GM19238 (cell line): ENCODE measurements around the gene C1QTNF8.
"Not testable (repeated sequence)": the region's sequence is repeated elsewhere in the genome, so short reads cannot be mapped to it uniquely, and the experiment has no call there.

ENCODE experiments used
- DNase-seq: peaks from one replicate; pipeline ENCODE4 v3.0.0; 2011; ENCODE audit warnings: low spot score; ENCODE audit not compliant: insufficient read length

C1QTNF8 gene

DNA sequence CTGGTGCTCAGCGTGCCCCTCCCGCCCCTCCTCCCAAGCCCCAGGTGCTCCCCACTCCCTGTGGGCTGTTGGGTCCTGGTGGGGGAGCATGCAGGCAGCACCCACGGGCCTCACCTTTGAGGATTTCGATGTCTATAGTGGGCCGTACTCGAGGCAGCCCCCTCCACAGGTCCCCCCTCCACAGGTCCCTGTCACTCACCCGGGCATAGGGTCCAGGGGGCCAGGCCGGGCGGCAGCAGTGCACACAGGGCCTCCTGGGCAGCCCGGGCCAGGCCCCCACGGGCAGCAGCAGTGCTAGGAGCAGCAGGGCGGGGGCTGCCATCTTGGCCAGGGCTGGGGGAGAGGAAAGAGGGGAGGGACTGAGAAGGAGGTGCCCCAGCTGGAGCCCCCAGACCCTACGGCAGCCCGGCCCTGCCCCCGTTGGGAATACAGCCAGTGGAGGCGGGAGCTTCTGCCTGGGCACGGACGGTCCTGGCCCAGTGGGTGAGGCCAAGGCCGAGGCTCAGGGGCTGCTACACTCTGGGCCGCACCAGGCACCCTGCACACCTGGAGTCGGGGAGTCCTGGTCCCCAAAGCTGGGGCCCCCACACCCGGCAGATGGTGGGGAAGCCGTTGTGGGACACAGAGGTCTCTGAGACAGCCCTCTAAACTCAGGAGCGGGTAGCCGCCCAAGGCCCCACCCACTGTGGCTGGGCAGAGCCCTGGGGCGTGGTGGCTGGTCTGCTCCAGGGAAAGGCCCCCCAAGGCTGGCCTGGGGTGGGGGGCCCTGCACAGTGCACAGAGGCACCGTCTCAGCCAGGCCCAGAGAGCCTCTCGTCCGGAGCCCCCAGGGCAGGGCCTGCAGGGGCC lies 1.2 kb downstream of the C1QTNF8 start:
- DNase-seq: no peak

DNA sequence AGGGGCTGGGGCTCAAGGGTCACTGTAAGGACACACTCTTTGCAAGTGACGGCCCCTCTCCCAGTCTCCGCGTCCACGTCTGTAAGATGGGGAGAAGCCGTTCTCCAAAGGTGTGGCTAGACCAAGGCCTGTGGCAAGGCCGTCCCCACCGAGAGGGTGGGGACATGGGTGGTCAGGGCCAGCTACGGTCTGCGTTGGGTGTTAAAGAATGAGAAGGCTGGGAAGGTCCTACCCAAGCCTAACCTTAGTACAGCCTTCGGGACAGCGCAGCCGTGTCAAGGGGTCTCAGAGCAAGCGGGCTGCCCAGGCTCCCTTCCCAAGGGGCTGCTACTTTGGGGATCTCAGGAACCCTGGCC lies 1.9 kb downstream of the C1QTNF8 start:
- no peak for DNase-seq

DNA sequence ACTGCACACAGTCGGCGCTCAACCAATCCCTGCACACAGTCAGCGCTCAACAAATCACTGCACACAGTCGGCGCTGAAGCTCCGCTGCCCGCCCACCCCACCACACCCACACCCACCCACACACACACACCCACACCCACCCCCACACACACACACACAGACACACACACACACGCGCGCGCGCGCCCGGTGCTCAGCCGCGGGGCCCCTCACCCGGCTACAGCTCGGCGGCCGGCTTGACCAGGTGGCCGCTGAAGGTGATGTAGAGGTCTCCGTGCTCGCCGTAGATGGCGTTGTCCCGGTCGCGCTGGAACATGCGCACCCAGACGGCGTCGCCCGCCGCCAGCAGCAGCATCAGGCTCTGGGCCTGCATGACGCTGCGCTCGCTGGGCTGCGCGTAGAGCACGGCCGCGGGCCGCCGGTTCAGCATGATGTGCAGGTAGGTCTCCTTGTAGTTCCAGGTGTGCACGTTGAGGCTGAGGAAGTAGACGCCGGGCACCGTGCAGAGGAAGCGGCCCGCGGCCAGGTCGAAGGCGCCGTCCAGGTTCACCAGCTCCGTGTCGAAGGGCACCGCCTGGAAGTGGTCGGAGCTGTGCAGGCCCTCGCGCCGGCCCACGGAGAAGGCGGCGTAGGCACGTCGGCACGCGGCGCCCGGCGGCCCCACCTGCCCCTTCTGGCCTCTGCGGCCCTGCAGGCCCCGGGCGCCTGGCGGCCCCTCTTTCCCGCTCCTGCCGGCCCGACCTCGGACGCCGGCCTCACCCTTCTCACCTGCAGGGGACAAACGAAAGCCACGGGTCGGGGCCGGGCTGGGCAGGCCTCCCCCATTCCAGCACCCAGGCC lies 2.5 kb downstream of the C1QTNF8 start:
- DNase-seq: no peak

DNA sequence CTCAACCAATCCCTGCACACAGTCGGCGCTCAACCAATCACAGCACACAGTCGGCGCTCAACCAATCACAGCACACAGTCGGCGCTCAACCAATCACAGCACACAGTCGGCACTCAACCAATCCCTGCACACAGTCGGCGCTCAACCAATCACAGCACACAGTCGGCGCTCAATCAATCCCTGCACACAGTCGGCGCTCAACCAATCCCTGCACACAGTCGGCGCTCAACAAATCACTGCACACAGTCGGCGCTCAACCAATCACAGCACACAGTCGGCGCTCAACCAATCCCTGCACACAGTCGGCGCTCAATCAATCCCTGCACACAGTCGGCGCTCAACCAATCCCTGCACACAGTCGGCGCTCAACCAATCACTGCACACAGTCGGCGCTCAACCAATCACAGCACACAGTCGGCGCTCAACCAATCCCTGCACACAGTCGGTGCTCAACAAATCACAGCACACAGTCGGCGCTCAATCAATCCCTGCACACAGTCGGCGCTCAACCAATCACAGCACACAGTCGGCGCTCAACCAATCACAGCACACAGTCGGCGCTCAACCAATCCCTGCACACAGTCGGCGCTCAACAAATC lies 3.3 kb downstream of the C1QTNF8 start:
- DNase-seq: not testable (repeated sequence)

DNA sequence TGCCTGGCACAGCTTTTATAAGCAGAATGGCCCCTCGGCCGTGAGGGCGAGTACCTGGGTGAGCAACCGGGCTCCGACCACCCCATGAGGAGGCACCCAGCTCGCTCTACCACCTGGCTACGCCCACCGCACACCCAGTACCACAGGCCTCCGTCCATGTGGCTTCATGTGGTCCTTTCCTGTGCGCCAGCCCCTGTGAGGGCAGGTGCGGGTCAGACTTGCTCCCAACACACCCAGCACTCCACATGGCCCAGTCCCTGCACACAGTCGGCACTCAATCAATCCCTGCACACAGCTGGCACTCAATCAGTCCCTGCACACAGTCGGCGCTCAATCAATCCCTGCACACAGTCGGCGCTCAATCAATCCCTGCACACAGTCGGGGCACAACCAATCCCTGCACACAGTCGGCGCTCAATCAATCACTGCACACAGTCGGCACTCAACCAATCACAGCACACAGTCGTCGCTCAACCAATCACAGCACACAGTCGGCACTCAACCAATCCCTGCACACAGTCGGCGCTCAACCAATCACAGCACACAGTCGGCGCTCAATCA lies 4.0 kb downstream of the C1QTNF8 start:
- DNase-seq: no peak

DNA sequence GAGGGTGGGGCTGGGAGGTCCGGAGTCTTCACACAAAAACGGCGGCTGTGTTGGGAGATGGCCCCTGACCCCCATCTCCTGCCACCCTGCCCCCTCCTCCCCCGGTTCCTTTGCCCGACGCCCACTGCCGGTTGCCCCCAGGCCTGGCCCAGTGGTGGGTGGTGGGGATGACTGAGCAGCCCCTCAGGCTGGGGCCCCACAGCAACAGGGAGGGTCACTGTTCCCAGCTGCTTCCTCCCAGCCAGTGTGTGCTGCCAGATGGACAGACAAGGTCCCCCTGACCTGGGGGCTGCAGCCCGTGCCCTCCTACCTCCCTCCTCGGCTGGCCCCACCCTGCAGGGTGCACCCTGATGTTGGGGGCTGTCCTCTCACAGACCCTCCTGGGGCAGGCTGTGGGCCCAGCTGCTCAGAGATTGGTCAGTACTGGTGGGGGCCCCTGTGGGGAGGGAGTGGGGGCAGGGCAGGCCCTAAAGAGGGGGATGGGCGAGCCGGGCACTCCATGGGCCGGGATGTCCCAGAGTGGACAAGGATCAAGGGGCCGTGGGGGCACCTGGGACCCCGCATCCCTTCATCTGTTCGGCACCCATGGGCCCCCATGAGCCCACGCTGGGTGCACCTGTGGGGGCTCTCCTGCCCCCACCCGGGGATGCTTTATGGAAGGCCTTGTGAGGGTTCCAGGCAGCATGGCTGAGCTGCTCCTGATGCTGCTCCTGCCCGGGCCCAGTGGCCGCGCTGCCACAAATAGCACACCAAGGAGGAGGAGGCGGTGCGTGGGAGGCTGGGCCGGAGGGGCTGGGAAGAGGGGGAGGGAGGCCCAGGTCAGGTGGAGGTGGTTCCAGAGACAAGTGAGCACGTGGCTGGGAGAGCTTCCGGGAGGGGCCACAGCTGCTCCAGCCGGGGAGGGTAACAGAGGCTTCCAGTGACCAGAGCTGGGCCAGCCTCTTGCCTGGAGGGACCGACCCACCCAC lies 5.1 kb downstream of the C1QTNF8 start:
- no peak for DNase-seq

DNA sequence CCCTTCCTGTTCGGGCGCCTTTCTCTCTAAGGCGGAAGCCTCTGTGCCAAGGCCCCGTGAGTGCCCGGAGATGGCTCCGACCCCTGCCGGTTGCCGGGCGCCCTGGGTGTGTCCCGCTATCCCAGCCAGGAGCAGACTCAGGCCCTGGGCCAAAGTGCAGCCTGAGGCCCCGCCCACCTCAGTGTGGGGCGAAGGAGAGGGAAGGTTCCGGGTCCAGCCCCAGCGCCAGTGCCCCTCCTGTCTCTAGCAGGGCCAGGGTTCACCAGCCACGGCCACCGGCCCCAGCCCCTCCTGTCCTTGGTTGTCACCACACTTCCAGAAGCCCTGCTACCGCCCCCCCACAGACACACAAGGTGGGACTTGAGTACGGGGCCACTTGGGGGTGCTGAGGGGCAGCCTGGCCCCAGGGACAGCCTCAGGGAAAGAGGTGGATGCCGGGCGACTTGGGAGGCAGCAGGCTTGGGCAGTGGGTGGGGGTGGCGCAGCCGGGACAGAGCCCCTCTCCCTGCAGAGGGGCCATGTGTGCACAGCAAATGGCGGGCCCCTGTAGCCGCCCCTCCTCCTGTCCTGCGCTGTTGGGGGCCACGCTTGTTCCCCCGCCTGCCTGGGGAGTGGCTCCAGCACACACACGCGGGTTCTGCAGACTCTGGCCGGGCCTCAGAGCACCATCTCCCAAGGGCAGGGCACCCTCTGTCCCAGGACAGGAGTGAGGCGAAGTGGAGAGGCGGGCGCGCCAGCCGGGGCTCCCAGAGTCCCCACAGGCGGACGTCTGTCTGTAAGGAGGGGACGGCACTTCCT lies 6.0 kb downstream of the C1QTNF8 start:
- no peak for DNase-seq

DNA sequence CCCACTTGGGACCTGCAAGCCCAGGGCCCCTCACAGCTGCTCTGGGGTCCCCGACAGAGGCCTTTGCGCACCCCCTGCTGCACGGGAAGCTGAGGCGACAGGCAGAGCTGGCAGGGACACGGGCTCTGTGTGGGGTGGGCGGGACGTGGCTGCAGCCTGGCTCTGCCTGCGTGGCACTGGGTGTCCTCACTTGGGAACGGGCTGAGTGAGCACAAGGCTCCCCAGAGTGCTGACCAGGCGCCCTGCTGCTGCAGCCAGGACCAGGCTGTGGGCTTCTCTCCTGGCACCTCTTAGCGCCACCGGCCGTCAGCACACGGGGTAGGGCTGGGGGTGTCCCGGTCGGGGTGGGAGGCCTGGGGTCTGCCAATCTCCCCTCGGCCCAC lies 6.6 kb downstream of the C1QTNF8 start:
- no peak for DNase-seq

DNA sequence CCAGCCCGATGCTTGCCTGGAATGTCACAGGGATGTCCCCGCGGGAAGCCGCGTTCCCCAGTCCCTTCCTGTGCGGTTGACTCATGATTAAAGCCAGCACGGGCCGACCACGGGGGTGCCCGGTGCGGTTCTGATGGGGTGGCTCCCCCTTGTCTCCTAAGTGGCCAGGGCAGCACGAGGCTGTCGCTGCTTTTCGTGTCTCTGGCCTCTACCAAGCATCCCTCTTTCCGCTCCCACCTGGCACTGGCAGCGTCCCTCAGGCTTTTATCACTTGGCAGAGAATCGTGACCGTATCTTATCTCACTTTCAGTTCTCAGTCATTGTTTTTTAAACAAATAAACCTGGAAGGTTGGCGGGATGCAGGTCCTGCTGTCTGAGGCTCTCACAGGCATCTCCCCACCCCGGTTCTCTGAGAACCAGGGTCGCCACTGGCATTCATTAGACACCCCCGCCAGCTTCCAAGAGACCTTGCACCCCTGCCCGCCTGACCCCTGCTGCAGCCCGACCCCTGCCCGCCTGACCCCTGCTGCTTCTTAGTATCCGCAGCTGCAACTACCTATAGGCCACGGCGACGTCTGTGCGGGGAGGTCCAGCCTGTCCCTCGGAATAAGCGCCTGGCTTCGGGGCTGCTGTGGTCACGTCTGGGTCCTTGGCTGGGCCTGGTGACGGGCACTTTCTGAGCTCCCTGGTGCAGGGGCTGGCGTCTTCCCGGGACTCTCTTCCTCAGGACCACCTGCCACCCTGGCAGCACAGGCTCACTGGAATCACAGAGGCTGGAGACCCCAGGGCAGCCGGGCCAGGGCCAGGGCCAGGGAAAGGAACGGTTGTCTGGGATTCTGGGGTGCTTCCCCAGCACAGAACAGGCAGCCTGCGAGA lies 7.5 kb downstream of the C1QTNF8 start:
- DNase-seq: no peak

DNA sequence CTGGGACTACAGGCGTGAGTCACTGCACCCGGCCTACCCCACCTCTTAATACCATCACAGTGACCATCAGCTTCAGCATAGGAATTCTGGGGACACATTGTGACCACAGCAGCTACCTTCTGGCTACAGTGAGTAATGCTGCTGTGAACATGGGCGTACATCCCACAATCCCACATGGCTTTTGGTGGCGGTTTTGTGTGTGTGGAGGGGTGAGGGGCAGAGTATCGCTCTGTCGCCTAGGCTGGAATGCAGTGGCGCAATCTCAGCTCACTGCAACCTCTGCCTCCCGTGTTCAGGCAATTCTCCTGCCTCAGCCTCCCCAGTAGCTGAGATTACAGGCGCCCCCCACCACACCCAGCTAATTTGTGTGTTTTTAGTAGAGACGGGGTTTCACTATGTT lies 9.6 kb downstream of the C1QTNF8 start:
- not testable (repeated sequence) for DNase-seq

DNA sequence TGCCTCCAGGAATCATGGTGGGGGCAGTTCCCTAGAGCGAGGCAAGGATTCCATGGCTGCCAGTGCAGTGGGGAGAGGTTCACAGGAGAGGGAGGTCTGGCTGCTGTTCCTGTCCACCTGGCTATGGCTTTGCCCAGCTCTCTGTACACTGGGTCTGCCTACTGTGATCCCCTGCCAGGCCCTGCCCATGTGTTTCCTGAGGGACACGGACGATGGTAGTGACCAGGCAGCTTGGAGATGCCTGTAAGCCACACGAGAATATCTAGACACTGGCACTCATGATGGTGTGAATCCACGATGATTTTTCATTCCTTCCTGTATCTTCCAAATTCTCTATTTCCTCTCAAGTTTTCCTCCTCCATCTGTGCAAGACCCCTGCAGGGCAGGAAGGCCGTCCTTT lies 11.1 kb downstream of the C1QTNF8 start:
- no peak for DNase-seq

DNA sequence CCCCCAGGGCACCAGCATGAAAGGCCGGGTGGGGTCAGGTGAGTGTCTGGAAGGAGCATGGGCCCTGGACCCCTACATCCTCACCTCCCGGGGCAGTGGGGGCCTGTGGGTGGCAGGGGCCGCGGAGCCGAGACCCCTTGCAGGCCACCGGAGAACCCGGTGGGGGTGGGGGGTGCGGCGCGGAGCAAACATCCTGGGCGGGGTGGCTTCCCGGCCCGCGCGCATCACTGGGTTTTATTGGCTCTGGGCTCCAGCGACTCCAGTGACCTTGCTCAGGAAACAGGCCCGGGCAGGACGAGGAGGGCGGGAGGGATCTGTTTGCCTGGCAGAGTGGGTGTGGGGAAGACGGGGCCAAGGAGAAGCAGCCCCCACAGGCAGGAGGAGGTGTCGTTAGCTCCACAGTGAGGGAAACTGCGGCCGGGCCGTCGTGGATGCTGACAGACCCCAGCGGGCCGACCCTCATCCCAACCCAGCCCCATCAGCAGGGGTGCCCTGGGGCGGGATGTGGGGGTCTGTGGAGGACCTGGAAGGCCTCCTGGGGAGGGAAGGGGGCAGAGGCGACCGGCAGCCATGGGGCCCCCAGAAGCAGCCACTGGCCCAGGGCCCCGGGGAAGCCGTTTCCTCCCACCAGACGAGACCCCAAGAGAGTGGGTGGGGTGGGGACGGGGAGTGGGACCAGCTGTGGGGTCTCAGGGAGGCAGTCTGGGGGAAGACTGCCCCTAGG lies 12.9 kb downstream of the C1QTNF8 start:
- DNase-seq: no peak

DNA sequence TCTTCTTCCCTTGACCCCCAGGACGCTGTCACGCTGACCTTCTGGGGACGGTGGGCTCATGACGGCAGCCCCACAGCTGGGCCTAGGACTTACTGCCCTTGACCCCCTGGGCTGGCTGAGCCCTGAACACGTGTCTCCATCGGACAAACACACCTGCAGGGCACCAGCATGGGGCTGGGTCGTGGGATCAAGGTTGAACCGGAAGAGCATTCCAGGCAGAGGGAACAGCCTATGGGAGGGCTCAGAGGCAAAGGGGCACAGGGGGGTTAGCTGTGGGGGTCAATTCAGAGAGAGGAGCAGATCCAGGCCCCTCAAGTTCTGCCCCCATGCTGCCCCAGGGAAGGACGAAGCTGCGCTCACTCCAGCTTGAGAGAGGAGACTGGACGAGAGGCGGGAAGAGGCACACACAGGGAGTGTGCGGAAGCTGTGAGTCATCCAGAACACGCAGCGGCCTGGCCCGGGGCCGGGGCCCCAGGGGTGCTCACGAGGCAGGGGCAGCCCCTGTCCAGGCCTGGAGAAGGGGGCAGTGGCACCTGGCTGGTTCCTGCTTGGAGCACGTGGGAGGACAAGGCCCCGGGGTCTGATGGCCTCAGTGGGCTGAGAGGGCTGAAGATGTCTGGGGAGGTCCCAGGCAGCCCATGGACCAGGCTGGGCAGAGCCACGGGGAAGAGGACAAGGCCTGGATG lies 13.6 kb downstream of the C1QTNF8 start:
- DNase-seq: no peak

DNA sequence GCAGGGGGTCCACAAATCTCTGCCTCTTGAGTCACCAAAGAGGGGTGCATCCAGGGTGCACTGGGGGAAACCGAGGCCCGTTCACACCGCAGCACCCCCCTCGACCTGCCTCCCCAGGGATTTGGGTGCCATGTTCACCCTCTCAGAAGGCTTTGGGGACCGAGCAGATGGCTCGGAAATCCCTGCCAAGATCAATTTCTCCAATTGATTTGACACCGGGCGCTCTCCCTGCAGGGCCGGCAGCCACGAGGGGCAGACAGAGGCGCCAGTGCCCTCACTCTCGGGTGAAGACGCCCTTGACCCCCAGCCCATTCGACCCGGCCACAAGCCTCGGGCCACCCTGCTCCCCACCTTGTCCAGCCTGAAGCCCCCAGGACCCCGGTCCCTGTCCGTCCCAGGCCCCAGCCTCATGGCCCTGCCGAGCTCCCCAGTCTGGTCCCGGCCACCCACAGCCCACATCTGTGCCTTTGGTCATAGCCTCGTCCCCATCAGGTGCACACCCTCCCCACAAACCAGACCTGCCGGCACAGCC lies 14.2 kb downstream of the C1QTNF8 start:
- DNase-seq: no peak

DNA sequence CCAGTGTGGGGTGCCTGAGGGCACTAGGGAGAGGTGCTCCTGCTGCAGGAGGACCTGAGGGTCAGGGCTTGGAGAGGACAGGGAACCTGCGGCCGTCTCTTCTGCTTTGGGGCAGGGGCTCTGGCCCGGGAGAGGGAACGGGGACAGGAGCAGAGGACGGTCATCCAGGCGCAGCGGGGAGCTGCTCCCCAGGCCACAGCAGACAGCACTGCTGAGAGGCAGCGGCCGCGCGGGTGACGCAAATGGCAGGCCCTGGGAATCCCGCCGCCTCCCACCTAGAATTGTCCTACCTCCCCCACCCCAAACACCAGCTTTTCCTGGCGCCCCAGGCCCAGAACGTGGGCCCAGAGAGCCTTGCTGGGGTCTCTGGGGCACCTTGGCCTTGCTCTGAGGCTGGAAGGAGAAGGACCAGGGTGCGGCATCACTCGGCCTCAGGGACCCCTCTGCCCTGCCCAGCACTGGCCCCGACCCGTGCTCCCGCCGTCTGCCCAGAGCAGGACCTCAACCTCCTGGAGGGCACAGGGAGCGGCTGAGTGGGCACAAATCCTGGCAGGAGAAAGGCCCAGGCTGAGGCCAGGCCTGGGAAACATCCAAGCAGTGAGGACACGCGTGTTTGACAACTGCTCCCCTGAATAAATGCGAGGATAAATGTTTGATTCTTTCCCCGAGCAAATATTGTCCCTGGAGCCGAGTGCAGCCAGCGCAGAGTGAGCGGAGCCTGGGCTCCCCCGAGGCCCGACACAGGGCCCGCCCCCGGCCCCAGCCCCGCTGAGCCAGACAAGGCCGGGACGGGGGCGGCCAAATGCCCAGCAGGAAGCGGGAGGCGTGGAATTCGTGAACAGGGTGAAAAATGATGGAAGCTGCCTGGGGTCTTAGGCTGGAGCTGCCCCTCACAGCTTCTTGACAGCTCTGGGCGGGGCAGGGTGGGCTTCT lies 15.0 kb downstream of the C1QTNF8 start:
- no peak for DNase-seq

DNA sequence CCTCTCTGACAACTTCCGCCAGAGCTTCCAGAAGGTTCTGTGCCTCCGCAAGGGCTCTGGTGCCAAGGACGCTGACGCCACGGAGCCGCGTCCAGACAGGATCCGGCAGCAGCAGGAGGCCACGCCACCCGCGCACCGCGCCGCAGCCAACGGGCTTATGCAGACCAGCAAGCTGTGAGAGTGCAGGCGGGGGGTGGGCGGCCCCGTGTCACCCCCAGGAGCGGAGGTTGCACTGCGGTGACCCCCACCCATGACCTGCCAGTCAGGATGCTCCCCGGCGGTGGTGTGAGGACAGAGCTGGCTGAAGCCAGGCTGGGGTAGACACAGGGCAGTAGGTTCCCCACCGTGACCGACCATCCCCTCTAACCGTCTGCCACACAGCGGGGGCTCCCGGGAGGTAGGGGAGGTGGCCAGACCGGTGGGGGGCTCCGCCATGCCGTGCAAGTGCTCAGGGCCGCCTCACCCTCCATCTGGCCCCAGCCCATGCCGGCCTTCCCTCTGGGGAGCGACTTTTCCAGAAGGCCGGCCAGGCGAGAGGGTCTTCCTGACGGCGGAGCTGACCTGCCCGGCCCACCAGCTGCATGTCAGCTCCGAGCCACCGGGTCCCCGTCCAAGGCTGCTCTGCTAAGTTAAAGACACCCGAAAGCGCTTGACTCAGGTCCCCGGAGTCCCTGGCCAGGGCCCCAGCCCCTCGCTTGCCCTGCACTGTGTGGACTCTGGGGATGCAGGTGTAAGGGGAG lies 16.1 kb downstream of the C1QTNF8 start:
- no peak for DNase-seq
